GM12878 (cell line): ENCODE results near the gene CGAS. TPM values are rescaled to one million over a fixed set of nuclear protein-coding genes. Genes with fewer than 3 reads are reported as not detected.

ENCODE experiments used
- BHLHE40 ChIP-seq, 2 experiments: fragments of 450-650 bp in 1 of 2; IDR thresholded peaks; 2 replicates each; pipeline ENCODE4 v1.6.1; 2011 to 2017; ENCODE audit warnings: low read depth in 2 of 2, borderline replicate concordance in 1 of 2, improper control_type of control experiment in 1 of 2, low read length in 1 of 2, mild to moderate bottlenecking in 1 of 2
- CBX5 ChIP-seq: sonication (generic); IDR thresholded peaks from 2 replicates; pipeline ENCODE4 v1.6.1; 2016; ENCODE audit warnings: low read depth, moderate library complexity, mild to moderate bottlenecking, inconsistent platforms
- CREM ChIP-seq: IDR thresholded peaks from 2 replicates; pipeline ENCODE4 v1.6.1; 2014; ENCODE audit warnings: antibody characterized with exemption, low read depth
- FOXM1 ChIP-seq: IDR thresholded peaks from 2 replicates; pipeline ENCODE4 v1.6.1; 2012; ENCODE audit warnings: low read depth, mild to moderate bottlenecking, inconsistent platforms, low read length, moderate library complexity
- HDAC2 ChIP-seq: fragments of 200-600 bp; sonication (generic); IDR thresholded peaks from 2 replicates; pipeline ENCODE4 v1.6.1; 2017
- IKZF1 ChIP-seq: fragments of 450-650 bp; conservative IDR thresholded peaks from 2 replicates; pipeline ENCODE4 v1.6.1; 2017; ENCODE audit warnings: antibody characterized with exemption, mild to moderate bottlenecking
- MYC ChIP-seq: IDR thresholded peaks from 2 replicates; pipeline ENCODE4 v1.6.1; 2011; ENCODE audit warnings: mild to moderate bottlenecking, low read length, moderate library complexity, inconsistent platforms; ENCODE audit not compliant: insufficient read depth, insufficient replicate concordance, insufficient read length, severe bottlenecking
- NBN ChIP-seq: fragments of 450-650 bp; IDR thresholded peaks from 2 replicates; pipeline ENCODE4 v1.6.1; 2016
- NFIC ChIP-seq: IDR thresholded peaks from 2 replicates; pipeline ENCODE4 v1.6.1; 2012; ENCODE audit warnings: low read depth, mild to moderate bottlenecking, inconsistent platforms, low read length, moderate library complexity
- POU2F2 ChIP-seq: IDR thresholded peaks from 3 replicates; pipeline ENCODE4 v1.6.1; 2011; ENCODE audit warnings: low read depth, mild to moderate bottlenecking, low read length, borderline replicate concordance
- RELA ChIP-seq: fragments of 450-650 bp; IDR thresholded peaks from 2 replicates; pipeline ENCODE4 v1.8.0; 2014; ENCODE audit warnings: borderline replicate concordance; ENCODE audit not compliant: partially characterized antibody
- SPI1 ChIP-seq: IDR thresholded peaks from 2 replicates; pipeline ENCODE4 v1.6.1; 2011; ENCODE audit warnings: low read depth, mild to moderate bottlenecking, low read length, moderate library complexity, borderline replicate concordance; ENCODE audit not compliant: insufficient read depth
- TARDBP ChIP-seq: IDR thresholded peaks from 2 replicates; pipeline ENCODE4 v1.6.1; 2016; ENCODE audit warnings: borderline replicate concordance
- TCF12 ChIP-seq: IDR thresholded peaks from 2 replicates; pipeline ENCODE4 v1.6.1; 2011; ENCODE audit warnings: low read depth, mild to moderate bottlenecking, low read length
- polyA plus RNA-seq, 11 experiments: library from polyadenylated mRNA; depleted of rRNA in 4 of 11; unstranded in 6 of 11; stranded (reverse) in 5 of 11; fragments of >200 nt; fragmentation: Nextera tagmentation in 4 of 11; fragmentation: Illumina TruSeq in 1 of 11; extraction: Ambion mirVana in 4 of 11; extraction: Trizol in 1 of 11; gene quantifications; 1 replicate in 1 of 11; 2 replicates in 10 of 11; pipeline versions ENCODE4 v1.2.1 to v1.2.3, GENCODE V29; 2011 to 2016; ENCODE audit warnings: inconsistent platforms in 2 of 11, missing spikeins in 2 of 11, low read depth in 1 of 11
- total RNA-seq, 4 experiments: library from RNA; depleted of rRNA in 3 of 4; stranded (reverse); fragments of >200 nt in 3 of 4; fragmentation: Illumina TruSeq in 1 of 4; extraction: Trizol in 1 of 4; gene quantifications; 2 replicates each; pipeline versions ENCODE4 v1.2.1 to v1.2.3, GENCODE V29; 2013 to 2021
- TF ChIP-seq, protein P1 (sequence below): IDR thresholded peaks from 2 replicates; pipeline ENCODE4 v1.6.1; 2012; ENCODE audit warnings: low read length, inconsistent platforms

CGAS gene
- total and polyA plus RNA-seq, 10 of the 15 experiments (the other 5 are each of a cell fraction or from before 2014, with no cell fraction given), result 4.7 to 30.2 (median 22.1) TPM

DNA sequence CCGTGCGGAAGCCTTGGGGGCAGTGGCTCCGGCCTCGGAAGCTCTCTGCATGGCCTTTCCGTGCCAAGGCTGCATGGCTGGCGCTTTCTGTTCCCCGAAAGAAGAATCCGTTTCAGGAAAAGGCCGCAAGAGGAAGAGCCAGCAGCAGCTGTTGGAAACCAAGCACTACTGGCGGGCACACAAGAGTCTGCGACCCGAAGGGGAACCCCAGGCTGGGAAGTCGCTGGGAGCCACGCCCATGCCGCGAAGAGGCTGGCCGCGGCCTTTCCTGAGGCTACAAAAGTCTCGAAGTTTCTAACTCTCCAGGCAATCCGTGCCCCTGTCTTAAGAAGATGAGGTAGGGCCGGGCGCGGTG, at the start of gene CGAS (continued):
- TF ChIP-seq TARDBP (peak; percentile 39; the same call in 1 of the 2 replicates), CBX5 (0 out of 2 replicates have a peak, but pooled peaks have one; percentile 25), MYC (no peak), NBN (0 out of 2 replicates have a peak, but pooled peaks have one; percentile 59), HDAC2 (no peak), BHLHE40 (IDR thresholded peaks at IDR 0.05; ENCODE audit: borderline replicate concordance in 1 of 2, low read depth in 2 of 2, low read length in 1 of 2) (0 out of 4 replicates have a peak, but pooled peaks of 1 of the 2 experiments have one; percentile 23), SPI1 (peak; percentile 53; the same call in 1 of the 2 replicates), IKZF1 (peak; percentile 95), RELA (peak; percentile 51), NFIC (0 out of 2 replicates have a peak, but pooled peaks have one; percentile 22), FOXM1 (0 out of 2 replicates have a peak, but pooled peaks have one; percentile 8), POU2F2 (peak; percentile 33; the same call in 1 of the 3 replicates), CREM (peak; percentile 10; the same call in 1 of the 2 replicates), TCF12 (peak; percentile 21; the same call in 1 of the 2 replicates)
- TF ChIP-seq, protein P1, sequence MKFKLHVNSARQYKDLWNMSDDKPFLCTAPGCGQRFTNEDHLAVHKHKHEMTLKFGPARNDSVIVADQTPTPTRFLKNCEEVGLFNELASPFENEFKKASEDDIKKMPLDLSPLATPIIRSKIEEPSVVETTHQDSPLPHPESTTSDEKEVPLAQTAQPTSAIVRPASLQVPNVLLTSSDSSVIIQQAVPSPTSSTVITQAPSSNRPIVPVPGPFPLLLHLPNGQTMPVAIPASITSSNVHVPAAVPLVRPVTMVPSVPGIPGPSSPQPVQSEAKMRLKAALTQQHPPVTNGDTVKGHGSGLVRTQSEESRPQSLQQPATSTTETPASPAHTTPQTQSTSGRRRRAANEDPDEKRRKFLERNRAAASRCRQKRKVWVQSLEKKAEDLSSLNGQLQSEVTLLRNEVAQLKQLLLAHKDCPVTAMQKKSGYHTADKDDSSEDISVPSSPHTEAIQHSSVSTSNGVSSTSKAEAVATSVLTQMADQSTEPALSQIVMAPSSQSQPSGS, result no peak
